Adrenal gland (tissue), 19 donors: ENCODE data around the gene TBL3. TPM values are rescaled to one million over a fixed set of nuclear protein-coding genes. Genes with fewer than 3 reads are reported as not detected.
A peak's percentile ranks its signal among the peaks of the same experiment; 100 is the strongest.

Experiments used
- DNase-seq, 7 donors: peaks; one replicate each; pipeline ENCODE4 v3.0.0-alpha.2; 2019 to 2020
- H3K27ac ChIP-seq, 5 donors: fragments of 200-600 bp; sonication (generic) in 4 of 5; 1 replicate in 3 of 5; 2 replicates in 2 of 5; pipeline versions ENCODE4 v1.5.1 to v1.8.0; 2016 to 2020; ENCODE audit warnings: mild to moderate bottlenecking in 1 of 5
- H3K27me3 ChIP-seq: fragments of 200-600 bp; 2 replicates; pipeline ENCODE4 v1.8.0; 2021
- H3K36me3 ChIP-seq, 2 donors: fragments of 200-600 bp; replicated peaks in 1 of 2; 1 replicate in 1 of 2; 2 replicates in 1 of 2; pipeline versions ENCODE4 v1.5.1 to v1.8.0; 2018 to 2022
- H3K4me1 ChIP-seq, 2 donors: fragments of 200-600 bp; replicated peaks in 1 of 2; 1 replicate in 1 of 2; 2 replicates in 1 of 2; pipeline versions ENCODE4 v1.5.1 to v1.8.0; 2018 to 2021
- H3K4me3 ChIP-seq, 4 donors: fragments of 200-600 bp; sonication (generic) in 3 of 4; one replicate each; pipeline ENCODE4 v1.5.1; 2016 to 2018
- H3K9me3 ChIP-seq, 3 donors: fragments of 200-600 bp; sonication (generic) in 1 of 3; replicated peaks in 1 of 3; 1 replicate in 2 of 3; 2 replicates in 1 of 3; pipeline versions ENCODE4 v1.5.1 to v1.8.0; 2016 to 2021
- CTCF ChIP-seq, 6 experiments: fragments of 450-650 bp in 4 of 6; fragments of 200-600 bp in 2 of 6; sonication (generic) in 1 of 6; IDR thresholded peaks; 1 replicate in 5 of 6; 2 replicates in 1 of 6; pipeline versions ENCODE4 v1.5.1 to v1.8.0; 2016 to 2021; ENCODE audit warnings: antibody characterized with exemption in 6 of 6, mild to moderate bottlenecking in 2 of 6, moderate library complexity in 1 of 6
- POLR2A ChIP-seq, 2 donors: fragments of 450-650 bp; IDR thresholded peaks; one replicate each; pipeline ENCODE4 v1.6.1; 2017; ENCODE audit warnings: antibody characterized with exemption in 2 of 2, mild to moderate bottlenecking in 2 of 2, moderate library complexity in 1 of 2
- WGBS, 4 donors: extraction: QIAGEN DNeasy Blood & Tissue Kit in 2 of 4; methylation state at CpG; one replicate each; pipeline versions ENCODE4 v1.1.5 to v1.1.7; 2013 to 2017; 5-methylcytosine and 5-hydroxymethylcytosine counted together
- intact Hi-C, 2 donors: fragments of 100-400 bp; cut with DNase I; formaldehyde crosslinking; loops; one replicate each; pipeline versions ENCODE4 v1.14.1 to v1.15.0; 2022 to 2023
- long read RNA-seq, 10 donors: library from polyadenylated mRNA in 3 of 10; unstranded in 2 of 10; stranded (forward) in 1 of 10; transcript quantifications; one replicate each; pipeline ENCODE4 v2.0.0 and lab custom pipeline, GENCODE V29; 2021 to 2026
- polyA plus RNA-seq, 3 donors: library from polyadenylated mRNA; stranded (reverse); fragments of 200-250 nt in 2 of 3; fragments of 350-450 nt in 1 of 3; fragmentation: Illumina TruSeq in 1 of 3; extraction: RNeasy Lipid Tissue Mini Kit (QIAGEN cat#74804) in 1 of 3; gene quantifications; one replicate each; pipeline ENCODE4 v1.2.3, GENCODE V29; 2013 to 2014
- total RNA-seq, 9 donors: library from RNA; depleted of rRNA in 4 of 9; stranded (reverse); fragments of >200 nt in 4 of 9; fragments of 120-200 nt in 1 of 9; fragmentation: NEBNext Ultra II Directional in 1 of 9; extraction: Animal tissue kit (Norgen Biotek cat#: 25700) in 1 of 9; gene quantifications; one replicate each; pipeline versions ENCODE4 v1.1.0 to v1.2.4, GENCODE V29; 2013 to 2023
- donor health status: healthy with polysubstance abuse.
- donor health status: Bipolar disorder and iron deficiency.
- donor health status: DM: yes; HTN: yes; CAD: no.
- donor health status: DM: no; HTN: no; CAD: no.
- donor health status: DM: no; HTN: no; CAD: no.
- donor health status: DM: yes; HTN: yes; CAD: no.

Gene TBL3
- 100 to 1,000 TPM in 1 of 9 donors, 10 to 100 TPM in 8; 22.3 to 137 (median 34.8) TPM for total RNA-seq
- 100 to 1,000 TPM in 2 of 3 donors, 10 to 100 TPM in 1; 10.8 to 106 (median 105) TPM for polyA plus RNA-seq
- long read RNA-seq, donor 1, full-length matches to known transcripts, result 5 of 5 reads
- long read RNA-seq, donor 1, partial matches to known transcripts, result 0 of 5 reads
- long read RNA-seq, donor 1, other reads (novel, unspliced or antisense), result 0 of 5 reads
- long read RNA-seq, donor 2, full-length matches to known transcripts, result 5 of 5 reads
- long read RNA-seq, donor 2, partial matches to known transcripts, result 0 of 5 reads
- long read RNA-seq, donor 2, other reads (novel, unspliced or antisense), result 0 of 5 reads
- long read RNA-seq, donor 3, result 0 reads
- long read RNA-seq, donor 4, full-length matches to known transcripts, result 14 of 16 reads
- long read RNA-seq, donor 4, partial matches to known transcripts, result 1 of 16 reads
- long read RNA-seq, donor 4, other reads (novel, unspliced or antisense), result 1 of 16 reads
- long read RNA-seq, donor 5, full-length matches to known transcripts, result 107 of 126 reads
- long read RNA-seq, donor 5, partial matches to known transcripts, result 4 of 126 reads
- long read RNA-seq, donor 5, other reads (novel, unspliced or antisense), result 15 of 126 reads
- long read RNA-seq, donor 6, full-length matches to known transcripts, result 10 of 12 reads
- long read RNA-seq, donor 6, partial matches to known transcripts, result 2 of 12 reads
- long read RNA-seq, donor 6, other reads (novel, unspliced or antisense), result 0 of 12 reads
- long read RNA-seq, donor 7, full-length matches to known transcripts, result 4 of 4 reads
- long read RNA-seq, donor 7, partial matches to known transcripts, result 0 of 4 reads
- long read RNA-seq, donor 7, other reads (novel, unspliced or antisense), result 0 of 4 reads
- long read RNA-seq, donor 8, full-length matches to known transcripts, result 4 of 4 reads
- long read RNA-seq, donor 8, partial matches to known transcripts, result 0 of 4 reads
- long read RNA-seq, donor 8, other reads (novel, unspliced or antisense), result 0 of 4 reads
- long read RNA-seq, donor 9, full-length matches to known transcripts, result 1 of 1 reads
- long read RNA-seq, donor 9, partial matches to known transcripts, result 0 of 1 reads
- long read RNA-seq, donor 9, other reads (novel, unspliced or antisense), result 0 of 1 reads
- long read RNA-seq, donor 10, full-length matches to known transcripts, result 3 of 3 reads
- long read RNA-seq, donor 10, partial matches to known transcripts, result 0 of 3 reads
- long read RNA-seq, donor 10, other reads (novel, unspliced or antisense), result 0 of 3 reads

- peaks cover 0 to 30% of the 10 kb centered on the region in 2 donors for H3K36me3 ChIP-seq
- peaks cover 7 to 21% of the 10 kb centered on the region in 2 donors for H3K4me1 ChIP-seq
- 0% methylated on average over 1 to 78 of the region's 78 CpGs for WGBS, 4 donors
- H3K9me3 ChIP-seq, result no peaks in the 10 kb centered on the region
- H3K4me3 ChIP-seq, result peak within 1 kb of the TSS; percentile 74 to 100 (median 93)
- peak within 1 kb of the TSS; percentile 16 to 96 (median 79) for H3K27ac ChIP-seq
- H3K27me3 ChIP-seq, result no peaks in the 10 kb centered on the region
- DNase-seq, result peak; percentile 92 to 96 (median 94)
- intact Hi-C loops, result no loop called here
- no peak for TF ChIP-seq CTCF (IDR thresholded peaks at IDR 0.05)
- peak; percentile 84 to 89 for TF ChIP-seq POLR2A (IDR thresholded peaks at IDR 0.05)
These were observed at the start of gene TBL3 for GRCh38 chr16:1971796-1972489. TBL3 (plus strand) TSS chr16:1972053; CDS start chr16:1972165, 112 bp downstream.

GRCh38 chr16:1922357-1922756, 49.5 kb upstream of the TBL3 start:
- Histone ChIP-seq H3K4me3 (no peak overlapping the region), H3K36me3 (no peaks in the 10 kb centered on the region), H3K27ac (no peak overlapping the region), H3K4me1 (peaks cover 0 to 8% of the 10 kb centered on the region in 2 donors), H3K27me3 (peaks cover 51% of the 10 kb centered on the region), H3K9me3 (no peaks in the 10 kb centered on the region)
- DNase-seq, result no peak
- TF ChIP-seq POLR2A (IDR thresholded peaks at IDR 0.05) (no peak), CTCF (IDR thresholded peaks at IDR 0.05) (no peak)
- intact Hi-C loops, result no loop called here
- 66 to 81% (median 76%) methylated on average over 8 of the region's 8 CpGs for WGBS, 4 donors

- peak in 3 of 7 donors; percentile 32 to 54 (median 36) for DNase-seq
- Histone ChIP-seq H3K9me3 (no peaks in the 10 kb centered on the region), H3K4me1 (peaks cover 0 to 8% of the 10 kb centered on the region in 2 donors), H3K4me3 (no peak overlapping the region), H3K27ac (no peak overlapping the region), H3K36me3 (no peaks in the 10 kb centered on the region), H3K27me3 (peaks cover 43% of the 10 kb centered on the region)
- WGBS, 4 donors, result 16 to 44% (median 26%) methylated on average over 12 to 24 of the region's 24 CpGs
- intact Hi-C loops, result no loop called here
- TF ChIP-seq POLR2A (IDR thresholded peaks at IDR 0.05) (no peak), CTCF (IDR thresholded peaks at IDR 0.05) (peak in 2 of 6 experiments; percentile 13 to 18)
These were observed 48.4 kb upstream of the TBL3 start for GRCh38 chr16:1923299-1924034.
